ENCODE results near the gene CENPVL3. TPM values are rescaled to one million over a fixed set of nuclear protein-coding genes. Genes with fewer than 3 reads are reported as not detected.

CENPVL3 gene
- total RNA-seq, 1 donor from 2014 or later, result not detected

- Histone ChIP-seq H3K36me3 (no peaks in the 10 kb centered on the region), H3K9me3 (no peaks in the 10 kb centered on the region), H3K4me1 (no peaks in the 10 kb centered on the region), H3K4me3 (no peak overlapping the region), H3K27ac (no peak overlapping the region), H3K27me3 (no peaks in the 10 kb centered on the region)
- DNase-seq (ENCODE audit: low spot score in 2 of 2), result no peak
- intact Hi-C loops (cut with DNase I), result no loop called here
- no peak for TF ChIP-seq CTCF (IDR thresholded peaks at IDR 0.05)
These were observed 9.9 kb downstream of the CENPVL3 start for GRCh38 chrX:51608766-51609165.

GRCh38 chrX:51608126-51608525 is 10.6 kb downstream of the CENPVL3 start:
- Histone ChIP-seq H3K36me3 (no peaks in the 10 kb centered on the region), H3K4me3 (no peak overlapping the region), H3K27me3 (no peaks in the 10 kb centered on the region), H3K4me1 (no peaks in the 10 kb centered on the region), H3K9me3 (no peaks in the 10 kb centered on the region), H3K27ac (no peak overlapping the region)
- TF ChIP-seq CTCF (IDR thresholded peaks at IDR 0.05), result no peak
- DNase-seq (ENCODE audit: low spot score in 2 of 2), result no peak
- intact Hi-C loops (cut with DNase I), result no loop called here

GRCh38 chrX:51606446-51606845 is 12.3 kb downstream of the CENPVL3 start:
- DNase-seq (ENCODE audit: low spot score in 2 of 2), result no peak
- Histone ChIP-seq H3K27me3 (no peaks in the 10 kb centered on the region), H3K27ac (no peak overlapping the region), H3K36me3 (no peaks in the 10 kb centered on the region), H3K9me3 (no peaks in the 10 kb centered on the region), H3K4me3 (no peak overlapping the region), H3K4me1 (no peaks in the 10 kb centered on the region)
- intact Hi-C loops (cut with DNase I), result no loop called here
- no peak for TF ChIP-seq CTCF (IDR thresholded peaks at IDR 0.05)

- Histone ChIP-seq H3K27ac (no peak overlapping the region), H3K4me1 (no peaks in the 10 kb centered on the region), H3K27me3 (no peaks in the 10 kb centered on the region), H3K4me3 (no peak overlapping the region), H3K9me3 (no peaks in the 10 kb centered on the region), H3K36me3 (no peaks in the 10 kb centered on the region)
- no peak for TF ChIP-seq CTCF (IDR thresholded peaks at IDR 0.05)
- no peak for DNase-seq (ENCODE audit: low spot score in 2 of 2)
- intact Hi-C loops (cut with DNase I), result no loop called here
These were observed 19.8 kb downstream of the CENPVL3 start for GRCh38 chrX:51598899-51599298.

GRCh38 chrX:51571874-51572273 is 46.8 kb downstream of the CENPVL3 start:
- Histone ChIP-seq H3K27ac (no peak overlapping the region), H3K4me1 (no peaks in the 10 kb centered on the region), H3K4me3 (no peak overlapping the region), H3K36me3 (no peaks in the 10 kb centered on the region), H3K27me3 (no peaks in the 10 kb centered on the region), H3K9me3 (no peaks in the 10 kb centered on the region)
- intact Hi-C loops (cut with DNase I), result no loop called here
- DNase-seq (ENCODE audit: low spot score in 2 of 2), result no peak
- no peak for TF ChIP-seq CTCF (IDR thresholded peaks at IDR 0.05)

- Histone ChIP-seq H3K9me3 (no peaks in the 10 kb centered on the region), H3K4me3 (no peak overlapping the region), H3K27ac (no peak overlapping the region), H3K27me3 (no peaks in the 10 kb centered on the region), H3K36me3 (no peaks in the 10 kb centered on the region), H3K4me1 (no peaks in the 10 kb centered on the region)
- no peak for DNase-seq (ENCODE audit: low spot score in 2 of 2)
- no peak for TF ChIP-seq CTCF (IDR thresholded peaks at IDR 0.05)
- intact Hi-C loops (cut with DNase I), result no loop called here
These were observed 49.2 kb downstream of the CENPVL3 start for GRCh38 chrX:51569561-51569960.
